Keratinocyte (primary cell): ENCODE results near the gene NCBP3. TPM values are rescaled to one million over a fixed set of nuclear protein-coding genes. Genes with fewer than 3 reads are reported as not detected.
A peak's percentile ranks its signal among the peaks of the same experiment; 100 is the strongest.

ENCODE experiments used
- DNase-seq: peaks from one replicate; pipeline ENCODE4 v3.0.0-alpha.2; 2011; ENCODE audit warnings: low read depth, missing footprints, low spot score
- FAIRE-seq: peaks from 2 replicates; lab custom pipeline; 2011; peaks lifted over from hg19 to GRCh38; lab: Jason Lieb, UNC
- H2AFZ ChIP-seq: 2 replicates; pipeline ENCODE4 v1.6.0; 2012; ENCODE audit warnings: low read length, control low read depth, inconsistent platforms; ENCODE audit not compliant: control insufficient read depth
- H3K27ac ChIP-seq: 2 replicates; pipeline ENCODE4 v1.5.1; 2011; ENCODE audit warnings: low read length; ENCODE audit not compliant: control insufficient read depth, insufficient read depth
- H3K27me3 ChIP-seq: 3 replicates; pipeline ENCODE4 v1.6.0; 2011; ENCODE audit warnings: low read length; ENCODE audit not compliant: control insufficient read depth, insufficient read depth; ENCODE audit errors: extremely low read depth
- H3K36me3 ChIP-seq, 2 experiments: 2 replicates in 1 of 2; 3 replicates in 1 of 2; pipeline ENCODE4 v1.5.1; 2011; ENCODE audit warnings: low read length in 2 of 2, mild to moderate bottlenecking in 1 of 2; ENCODE audit not compliant: control insufficient read depth in 2 of 2, insufficient read depth in 2 of 2; ENCODE audit errors: extremely low read depth in 1 of 2
- H3K4me1 ChIP-seq: 3 replicates; pipeline ENCODE4 v1.5.1; 2011; ENCODE audit warnings: low read length; ENCODE audit not compliant: control insufficient read depth, insufficient read depth; ENCODE audit errors: extremely low read depth
- H3K4me2 ChIP-seq: 3 replicates; pipeline ENCODE4 v1.6.0; 2011; ENCODE audit warnings: low read depth, low read length; ENCODE audit not compliant: control insufficient read depth, insufficient read depth; ENCODE audit errors: extremely low read depth
- H3K4me3 ChIP-seq, 3 experiments: fragments of 200-600 bp in 1 of 3; sonication (generic) in 1 of 3; 2 replicates in 2 of 3; 3 replicates in 1 of 3; pipeline ENCODE4 v1.5.1; 2011 to 2016; ENCODE audit warnings: low read length in 3 of 3, mild to moderate bottlenecking in 3 of 3, control low read depth in 2 of 3, inconsistent platforms in 1 of 3, low read depth in 1 of 3, mixed read lengths in 1 of 3, mixed run types in 1 of 3, moderate library complexity in 1 of 3; ENCODE audit not compliant: control insufficient read depth in 2 of 3, insufficient read depth in 2 of 3; ENCODE audit errors: extremely low read depth in 1 of 3
- H3K79me2 ChIP-seq: 2 replicates; pipeline ENCODE4 v1.6.0; 2012; ENCODE audit warnings: low read length; ENCODE audit not compliant: control insufficient read depth, insufficient read depth
- H3K9ac ChIP-seq: 3 replicates; pipeline ENCODE4 v1.6.0; 2011; ENCODE audit warnings: low read length; ENCODE audit not compliant: control insufficient read depth, insufficient read depth; ENCODE audit errors: extremely low read depth
- H3K9me1 ChIP-seq: 3 replicates; pipeline ENCODE4 v1.6.0; 2011; ENCODE audit warnings: low read length; ENCODE audit not compliant: control insufficient read depth, insufficient read depth; ENCODE audit errors: extremely low read depth
- H3K9me3 ChIP-seq: 2 replicates; pipeline ENCODE4 v1.5.1; 2012; ENCODE audit warnings: low read depth, low read length; ENCODE audit not compliant: control insufficient read depth
- H4K20me1 ChIP-seq: 3 replicates; pipeline ENCODE4 v1.6.0; 2011; ENCODE audit warnings: low read length; ENCODE audit not compliant: control insufficient read depth, insufficient read depth; ENCODE audit errors: extremely low read depth
- EZH2 ChIP-seq: IDR thresholded peaks from one replicate; pipeline ENCODE4 v1.6.1; 2012; ENCODE audit warnings: inconsistent platforms, mild to moderate bottlenecking, low read length, moderate library complexity
- dilution Hi-C: fragments of 300-500 bp; cut with MboI; formaldehyde crosslinking; loops from one replicate; pipeline ENCODE4 v1.7.0; 2020; ENCODE audit warnings: low sequenced_read_pairs; ENCODE audit not compliant: extremely low pct_ligation_motif_present
- polyA plus RNA-seq, 5 experiments: library from polyadenylated mRNA; depleted of rRNA in 3 of 5; stranded (reverse) in 3 of 5; stranded (forward) in 1 of 5; unstranded in 1 of 5; fragments of >200 nt; gene quantifications; 1 replicate in 1 of 5; 2 replicates in 3 of 5; 3 replicates in 1 of 5; pipeline versions ENCODE4 v1.2.1 to v1.2.3, GENCODE V29; 2011 to 2012; ENCODE audit warnings: missing spikeins in 2 of 5, low read depth in 1 of 5, low replicate concordance in 1 of 5
- TF ChIP-seq, protein P1 (sequence below), 3 experiments: IDR thresholded peaks in 1 of 3; conservative IDR thresholded peaks in 1 of 3; optimal IDR thresholded peaks in 1 of 3; 2 replicates in 2 of 3; 3 replicates in 1 of 3; pipeline versions ENCODE3 to v1.5.1; 2011; ENCODE audit warnings: low read length in 3 of 3, mild to moderate bottlenecking in 3 of 3, moderate library complexity in 2 of 3, control low read depth in 1 of 3, inconsistent platforms in 1 of 3; ENCODE audit not compliant: insufficient read depth in 2 of 3; ENCODE audit errors: extremely low read depth in 1 of 3

Gene NCBP3
- polyA plus RNA-seq, 1 donor (not counting 4 experiments of a cell fraction or from before 2014, with no cell fraction given) = 22.1 TPM

DNA sequence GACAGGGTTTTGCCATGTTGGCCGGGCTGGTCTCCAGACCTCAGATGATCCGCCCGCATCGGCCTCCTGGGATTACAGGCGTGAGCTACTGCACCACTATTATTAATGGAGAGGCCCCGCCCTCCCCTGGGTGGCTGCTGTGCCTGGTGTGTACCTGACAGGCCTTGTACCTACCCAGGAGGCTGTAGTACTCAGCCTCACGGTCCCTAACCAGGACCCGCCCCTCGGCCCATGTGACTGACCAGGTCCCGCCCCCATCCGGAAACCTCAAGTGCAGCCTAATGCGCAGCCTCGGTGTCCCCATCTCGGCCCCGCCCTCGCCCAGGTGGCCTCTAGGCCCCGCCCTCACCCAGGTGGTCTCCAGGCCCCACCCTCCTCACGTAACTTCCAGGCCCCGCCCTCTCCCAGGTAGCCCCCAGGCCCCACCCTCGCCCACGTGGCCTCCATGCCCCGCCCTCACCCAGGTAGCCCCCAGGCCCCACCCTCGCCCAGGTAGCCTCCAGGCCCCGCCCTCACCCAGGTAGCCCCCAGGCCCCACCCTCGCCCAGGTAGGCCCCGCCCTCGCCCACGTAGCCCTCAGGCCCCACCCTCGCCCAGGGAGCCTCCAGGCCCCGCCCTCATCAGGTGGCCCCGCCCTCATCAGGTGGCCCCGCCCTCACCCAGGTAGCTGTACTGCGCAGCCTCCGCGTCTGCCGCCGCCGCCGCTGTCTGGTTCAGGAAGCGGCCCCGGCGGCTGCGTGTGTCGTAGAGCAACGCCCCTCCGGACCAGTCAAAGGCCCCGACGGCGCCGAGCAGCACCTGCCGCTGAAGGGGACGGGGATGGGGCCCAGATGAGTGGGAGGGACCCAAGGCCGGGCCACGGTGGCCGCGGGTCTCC lies 91.3 kb downstream of the NCBP3 start:
- peak overlapping the region; percentile 56 for H3K27ac ChIP-seq
- H3K4me2 ChIP-seq = peak overlapping the region; percentile 70
- dilution Hi-C loops = no loop called here

DNA sequence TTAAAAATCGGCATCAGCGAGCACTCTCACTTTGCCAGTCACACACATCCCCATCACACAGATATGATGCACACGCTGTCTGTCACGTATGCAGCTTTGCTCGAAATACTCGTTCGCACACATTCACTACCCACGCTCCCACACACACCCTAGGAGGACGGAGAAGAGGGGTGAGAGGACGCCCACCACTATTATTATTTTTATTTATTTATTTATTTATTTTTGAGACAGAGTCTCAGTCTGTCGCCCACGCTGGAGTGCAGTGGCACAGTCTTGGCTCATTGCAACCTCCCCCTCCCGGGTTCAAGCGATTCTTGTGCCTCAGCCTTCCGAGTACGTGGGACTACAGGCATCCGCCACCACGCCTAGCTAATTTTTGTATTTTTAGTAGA lies 92.0 kb downstream of the NCBP3 start:
- H3K9ac ChIP-seq = no peak overlapping the region
- dilution Hi-C loops = no loop called here
- no peaks in the 10 kb centered on the region for H3K79me2 ChIP-seq
- peak overlapping the region in 1 of 3 experiments; percentile 18 for H3K4me3 ChIP-seq
- TF ChIP-seq, protein P1, sequence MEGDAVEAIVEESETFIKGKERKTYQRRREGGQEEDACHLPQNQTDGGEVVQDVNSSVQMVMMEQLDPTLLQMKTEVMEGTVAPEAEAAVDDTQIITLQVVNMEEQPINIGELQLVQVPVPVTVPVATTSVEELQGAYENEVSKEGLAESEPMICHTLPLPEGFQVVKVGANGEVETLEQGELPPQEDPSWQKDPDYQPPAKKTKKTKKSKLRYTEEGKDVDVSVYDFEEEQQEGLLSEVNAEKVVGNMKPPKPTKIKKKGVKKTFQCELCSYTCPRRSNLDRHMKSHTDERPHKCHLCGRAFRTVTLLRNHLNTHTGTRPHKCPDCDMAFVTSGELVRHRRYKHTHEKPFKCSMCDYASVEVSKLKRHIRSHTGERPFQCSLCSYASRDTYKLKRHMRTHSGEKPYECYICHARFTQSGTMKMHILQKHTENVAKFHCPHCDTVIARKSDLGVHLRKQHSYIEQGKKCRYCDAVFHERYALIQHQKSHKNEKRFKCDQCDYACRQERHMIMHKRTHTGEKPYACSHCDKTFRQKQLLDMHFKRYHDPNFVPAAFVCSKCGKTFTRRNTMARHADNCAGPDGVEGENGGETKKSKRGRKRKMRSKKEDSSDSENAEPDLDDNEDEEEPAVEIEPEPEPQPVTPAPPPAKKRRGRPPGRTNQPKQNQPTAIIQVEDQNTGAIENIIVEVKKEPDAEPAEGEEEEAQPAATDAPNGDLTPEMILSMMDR (optimal IDR thresholded peaks at IDR 0.05 in 1 of 3, IDR thresholded peaks at IDR 0.05 in 1 of 3, conservative IDR thresholded peaks at IDR 0.05 in 1 of 3; ENCODE audit: extremely low read depth in 1 of 3, insufficient read depth in 2 of 3, low read length in 3 of 3) = no peak
- TF ChIP-seq EZH2 = no peak
- no peaks in the 10 kb centered on the region for H3K9me3 ChIP-seq
- no peaks in the 10 kb centered on the region for H4K20me1 ChIP-seq
- no peaks in the 10 kb centered on the region for H3K27me3 ChIP-seq
- H3K4me1 ChIP-seq = peaks cover 4% of the 10 kb centered on the region
- peak overlapping the region; percentile 66 for H2AFZ ChIP-seq
- H3K36me3 ChIP-seq = no peaks in the 10 kb centered on the region
- H3K27ac ChIP-seq = no peak overlapping the region
- H3K4me2 ChIP-seq = peak overlapping the region; percentile 56
- FAIRE-seq (peak; percentile 41), DNase-seq (no peak)
- H3K9me1 ChIP-seq = no peaks in the 10 kb centered on the region

More for the DNA sequence above, 91.3 kb downstream of the NCBP3 start:
- DNase-seq = peak; percentile 99
- no peaks in the 10 kb centered on the region for H3K9me1 ChIP-seq
- peak overlapping the region; percentile 73 for H3K9ac ChIP-seq
- no peak for TF ChIP-seq EZH2
- TF ChIP-seq, protein P1 (optimal IDR thresholded peaks at IDR 0.05 in 1 of 3, IDR thresholded peaks at IDR 0.05 in 1 of 3, conservative IDR thresholded peaks at IDR 0.05 in 1 of 3; ENCODE audit: extremely low read depth in 1 of 3, insufficient read depth in 2 of 3, low read length in 3 of 3) = no peak
- H3K36me3 ChIP-seq = no peaks in the 10 kb centered on the region
- H3K4me1 ChIP-seq = peaks cover 4% of the 10 kb centered on the region
- H3K4me3 ChIP-seq = peak overlapping the region; percentile 50 to 68 (median 66)
- peak overlapping the region; percentile 58 for H2AFZ ChIP-seq
- H3K9me3 ChIP-seq = no peaks in the 10 kb centered on the region
- H4K20me1 ChIP-seq = no peaks in the 10 kb centered on the region
- peak; percentile 96 for FAIRE-seq
- H3K27me3 ChIP-seq = no peaks in the 10 kb centered on the region
- H3K79me2 ChIP-seq = no peaks in the 10 kb centered on the region
